ENCODE data around the gene CLASP1.
"Not testable (repeated sequence)": the region's sequence is repeated elsewhere in the genome, so short reads cannot be mapped to it uniquely, and the experiment has no call there.

Gene CLASP1

DNA sequence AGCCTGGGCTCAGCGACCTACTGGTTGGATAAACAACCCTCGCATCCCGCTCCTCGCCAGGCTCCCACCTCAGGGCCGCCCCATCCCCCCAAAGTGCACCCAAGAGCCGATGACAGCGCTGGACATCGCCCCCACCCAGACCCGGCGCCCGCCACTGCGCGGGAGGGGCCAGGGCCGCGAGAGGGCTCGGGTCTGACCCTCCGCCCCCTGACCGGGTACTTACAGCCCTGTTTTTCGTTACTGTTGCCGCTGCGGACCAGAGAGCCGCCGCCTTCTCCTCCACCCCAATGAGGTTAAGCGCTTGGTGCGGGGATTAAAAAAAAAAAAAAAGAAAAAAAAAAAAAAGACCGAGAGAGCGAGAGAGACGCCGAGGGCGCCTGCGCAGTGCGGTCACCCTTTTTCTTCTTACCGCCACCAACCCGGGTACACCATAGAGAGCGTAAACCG lies at the start of gene CLASP1:
CLASP1 (minus strand) TSS at position 314 of the 447 bp plus-strand sequence. CDS start 43,567 bp downstream, outside the sequence.
- peak in 1 of 2 donors; percentile 98 for DNase-seq

DNA sequence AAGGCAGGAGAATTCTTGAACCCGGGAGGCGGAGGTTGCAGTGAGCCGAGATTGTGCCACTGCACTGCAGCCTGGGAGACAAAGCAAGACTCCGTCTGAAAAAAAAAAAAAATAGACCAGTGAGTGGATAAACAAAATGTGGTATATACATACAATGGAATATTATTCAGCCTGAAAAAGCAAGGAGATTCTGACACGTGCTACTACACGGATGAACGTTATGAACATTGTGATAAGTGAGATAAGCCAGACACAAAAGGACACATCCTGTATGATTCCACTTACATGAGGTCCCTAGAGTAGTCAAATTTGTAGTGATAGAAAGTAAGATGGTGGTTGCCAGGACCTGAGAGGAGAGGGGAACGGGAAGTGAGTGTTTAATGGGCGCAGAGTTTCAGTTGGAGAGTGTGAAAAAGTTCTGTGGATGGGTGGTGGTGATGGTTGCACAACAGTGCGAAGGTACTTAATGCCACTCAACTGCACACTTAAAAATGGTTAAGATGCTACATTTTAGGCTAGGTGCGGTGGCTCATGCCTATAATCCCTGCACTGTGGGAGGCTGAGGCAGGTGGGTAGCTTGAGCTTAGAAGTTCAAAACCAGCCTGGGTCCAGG lies 49.2 kb upstream of the CLASP1 start:
- no peak for DNase-seq

DNA sequence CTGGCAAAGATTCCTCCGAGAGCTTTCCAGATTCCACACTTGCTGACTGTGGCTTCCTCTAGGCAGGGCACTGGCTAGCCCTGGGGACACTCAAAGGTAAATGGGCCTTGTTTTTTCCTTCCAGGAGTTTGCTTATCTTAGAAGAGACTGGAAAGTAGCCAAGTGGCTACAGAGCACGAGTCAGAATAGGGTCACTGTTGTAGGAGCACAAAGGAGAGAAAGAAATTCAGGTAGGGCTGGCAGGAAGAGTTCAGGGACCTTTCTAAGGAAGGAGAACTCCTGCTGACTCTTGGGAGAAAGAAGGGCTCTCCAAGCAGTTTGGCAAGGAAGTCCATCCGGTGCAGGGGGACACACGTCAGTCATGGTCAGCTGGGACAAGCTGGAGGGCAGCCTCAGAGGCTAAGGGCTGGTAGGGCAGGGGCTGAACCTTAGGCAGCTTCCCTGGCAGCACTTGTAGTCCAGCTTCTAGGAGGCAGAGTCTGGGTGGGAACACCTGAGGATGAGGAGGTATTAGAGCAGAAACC lies 47.9 kb upstream of the CLASP1 start:
- DNase-seq = no peak

DNA sequence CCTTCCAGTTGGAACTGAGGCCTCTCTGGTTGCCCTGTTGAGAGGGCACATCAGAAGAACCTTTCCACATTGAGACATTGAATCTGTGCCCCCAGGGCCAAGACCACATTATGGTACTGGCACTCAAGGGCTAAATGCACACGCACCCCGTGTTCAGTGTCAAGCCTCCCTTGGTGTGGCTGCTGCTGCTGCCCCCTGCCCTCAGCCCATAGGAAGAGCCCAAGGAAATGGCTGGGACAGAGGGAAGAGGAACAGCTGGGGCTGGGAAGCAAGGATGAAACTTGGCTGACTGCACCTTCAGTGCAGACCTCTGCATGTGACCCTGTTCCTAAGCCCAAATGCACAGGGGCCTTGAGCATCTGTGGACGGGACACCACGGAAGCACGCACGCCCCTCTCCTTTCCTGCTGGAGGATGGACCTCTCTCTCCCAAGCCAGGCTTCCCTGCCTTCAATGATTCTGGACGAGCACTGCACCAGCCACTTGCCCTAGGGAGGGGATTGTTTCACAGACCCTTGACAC lies 47.2 kb upstream of the CLASP1 start:
- DNase-seq = no peak

DNA sequence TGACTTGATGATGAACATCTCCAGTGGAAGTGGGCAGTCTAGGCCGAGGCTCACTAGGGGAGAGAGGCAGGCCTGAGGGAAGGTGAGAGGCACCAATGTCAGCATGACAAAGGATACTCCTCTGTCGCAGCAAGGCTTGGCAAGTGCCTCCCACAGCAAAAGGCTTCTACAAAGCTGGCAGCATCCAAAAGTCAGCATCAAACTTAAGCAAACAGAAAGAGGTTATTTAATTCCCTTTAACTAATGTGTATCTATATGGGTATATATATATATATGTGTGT lies 45.8 kb upstream of the CLASP1 start:
- DNase-seq = no peak

DNA sequence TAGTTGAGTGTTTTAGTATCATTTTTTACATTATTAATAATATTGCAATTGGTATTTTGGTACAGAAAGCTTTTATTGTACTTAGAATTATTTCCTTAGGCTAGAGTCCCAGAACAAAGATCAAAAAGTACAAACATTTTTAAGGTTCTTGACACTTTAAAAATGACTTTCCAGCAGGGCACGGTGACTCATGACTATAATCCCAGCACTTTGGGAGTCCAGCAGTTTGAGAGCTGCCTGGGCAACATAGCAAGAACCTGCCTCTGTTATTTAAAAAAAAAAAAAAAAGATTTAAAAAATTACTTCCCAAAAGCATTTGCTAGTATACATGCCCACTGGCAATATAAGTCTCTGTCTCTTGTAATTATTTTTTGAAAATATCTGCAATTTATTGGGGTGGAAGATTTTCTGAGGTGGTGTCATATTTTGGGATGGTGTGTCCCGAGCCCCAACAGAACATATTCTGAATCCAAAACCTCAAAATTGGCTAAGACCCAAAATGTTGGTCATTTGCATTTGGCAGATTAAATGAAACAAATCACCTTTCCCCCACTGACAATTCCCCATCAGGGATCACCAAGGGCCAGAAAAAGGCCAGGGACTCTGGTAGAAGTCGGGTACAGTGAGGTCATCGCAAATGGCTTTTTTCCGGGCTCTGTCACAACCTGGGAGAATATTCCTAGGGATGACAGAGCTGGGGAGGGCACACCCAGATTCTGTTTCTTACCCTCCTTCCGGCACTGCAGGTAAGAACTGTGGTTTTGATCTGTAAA lies 45.3 kb upstream of the CLASP1 start:
- DNase-seq = no peak

DNA sequence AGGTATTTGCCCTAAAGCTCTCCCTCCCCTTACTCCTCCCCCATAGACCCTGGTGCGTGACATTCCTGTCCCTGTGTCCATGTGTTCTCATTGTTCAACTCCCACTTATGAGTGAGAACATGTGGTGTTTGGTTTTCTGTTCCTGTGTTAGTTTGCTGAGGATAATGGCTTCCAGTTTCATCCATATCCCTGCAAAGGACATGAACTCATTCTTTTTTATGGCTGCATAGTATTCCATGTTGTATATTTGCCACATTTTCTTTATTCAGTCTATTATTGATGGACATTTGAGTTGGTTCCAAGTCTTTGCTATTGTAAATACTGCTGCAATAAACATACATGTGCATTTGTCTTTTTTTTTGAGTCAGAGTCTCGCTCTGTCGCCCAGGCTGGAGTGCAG lies 41.3 kb upstream of the CLASP1 start:
- not testable (repeated sequence) for DNase-seq

DNA sequence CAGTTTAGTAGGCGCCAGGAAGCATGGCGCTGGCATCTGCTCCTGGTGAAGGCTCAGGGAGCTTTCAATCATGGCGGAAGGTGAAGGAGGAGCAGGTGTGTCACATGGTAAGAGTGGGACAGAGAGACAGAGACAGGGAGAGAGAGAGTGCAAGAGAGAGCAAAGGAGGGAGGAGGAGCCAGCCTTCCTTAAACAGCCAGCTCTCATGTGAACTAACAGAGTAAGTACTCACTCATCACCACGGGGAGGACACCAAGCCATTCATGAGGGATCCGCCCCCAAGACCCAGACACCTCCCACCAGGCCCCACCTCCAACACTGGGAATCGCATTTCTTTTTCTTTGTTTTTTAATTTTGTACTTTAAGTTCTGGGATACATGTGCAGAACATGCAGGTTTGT lies 40.8 kb upstream of the CLASP1 start:
- DNase-seq = no peak

DNA sequence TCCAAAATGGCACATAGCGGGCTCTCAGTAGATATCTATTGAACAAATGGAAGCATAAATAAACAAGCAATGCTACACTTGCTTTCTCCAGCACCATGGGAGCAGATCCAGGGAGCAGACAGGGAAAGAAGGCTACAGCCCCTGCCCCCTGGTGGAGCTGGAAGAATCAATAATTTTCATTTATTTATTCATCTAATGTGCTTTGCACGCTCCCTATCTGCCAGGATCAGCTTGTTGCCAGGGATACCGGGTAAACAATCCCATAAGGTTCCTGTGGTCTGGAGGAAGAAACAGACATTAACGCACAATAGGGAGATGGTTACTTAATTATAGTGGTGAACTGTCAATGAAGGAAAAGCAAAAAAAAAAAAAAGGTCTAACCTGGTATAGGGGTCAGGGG lies 40.1 kb upstream of the CLASP1 start:
- no peak for DNase-seq

DNA sequence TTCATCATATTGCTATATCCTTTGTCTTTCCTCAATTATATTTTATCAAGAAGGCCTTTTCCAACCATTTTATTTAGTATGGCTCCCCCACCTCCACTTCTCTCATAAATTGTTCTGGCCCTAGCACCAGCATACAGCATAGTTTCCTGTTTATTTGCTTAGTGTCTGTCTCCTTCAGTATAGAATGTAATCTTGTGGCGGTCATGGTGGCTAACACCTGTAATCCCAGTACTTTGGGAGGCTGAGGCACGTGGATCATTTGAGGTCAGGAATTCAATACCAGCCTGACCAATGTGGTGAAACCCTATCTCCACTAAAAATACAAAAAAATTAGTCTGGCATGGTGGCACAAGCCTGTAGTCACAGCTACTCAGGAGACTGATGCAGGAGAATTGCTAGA lies 39.6 kb upstream of the CLASP1 start:
- no peak for DNase-seq

DNA sequence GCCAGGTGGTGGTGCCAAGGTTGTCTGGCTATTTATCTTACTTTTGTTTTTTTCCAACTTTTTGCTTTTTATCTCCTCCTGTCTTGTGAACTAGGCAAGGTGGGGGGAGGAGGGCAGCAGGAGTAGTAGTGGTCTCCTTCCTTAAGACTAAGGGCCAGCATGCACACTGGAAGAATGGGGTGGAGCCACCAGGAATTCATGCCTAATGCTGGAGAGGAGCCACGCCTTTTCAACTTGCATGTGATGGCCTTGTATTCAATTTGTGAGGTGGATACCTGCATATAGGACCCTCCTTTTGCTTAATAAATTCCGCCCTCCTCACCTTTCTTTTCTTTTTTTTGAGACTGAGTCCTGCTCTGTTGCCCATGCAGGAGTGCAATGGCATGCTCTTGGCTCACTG lies 37.6 kb upstream of the CLASP1 start:
- no peak for DNase-seq

DNA sequence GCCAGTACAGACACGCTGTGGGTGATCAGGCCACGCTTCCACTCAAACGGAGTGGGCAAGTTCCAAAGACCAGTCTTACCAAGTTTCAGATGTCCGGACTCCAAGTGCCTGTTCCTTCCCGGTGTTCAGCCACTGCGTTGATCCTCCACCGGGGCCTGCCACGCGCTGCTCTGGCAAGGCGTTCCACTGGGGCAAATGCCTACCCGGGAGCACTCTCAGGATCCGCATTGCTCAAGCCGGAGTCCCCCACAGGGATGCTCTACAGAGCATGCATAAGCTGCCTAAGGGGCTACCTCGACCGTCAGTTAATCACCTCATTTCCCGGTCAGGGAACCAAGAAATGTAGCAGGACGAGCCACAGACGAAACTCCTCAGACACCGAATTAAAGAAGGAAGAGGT lies 37.0 kb upstream of the CLASP1 start:
- no peak for DNase-seq

DNA sequence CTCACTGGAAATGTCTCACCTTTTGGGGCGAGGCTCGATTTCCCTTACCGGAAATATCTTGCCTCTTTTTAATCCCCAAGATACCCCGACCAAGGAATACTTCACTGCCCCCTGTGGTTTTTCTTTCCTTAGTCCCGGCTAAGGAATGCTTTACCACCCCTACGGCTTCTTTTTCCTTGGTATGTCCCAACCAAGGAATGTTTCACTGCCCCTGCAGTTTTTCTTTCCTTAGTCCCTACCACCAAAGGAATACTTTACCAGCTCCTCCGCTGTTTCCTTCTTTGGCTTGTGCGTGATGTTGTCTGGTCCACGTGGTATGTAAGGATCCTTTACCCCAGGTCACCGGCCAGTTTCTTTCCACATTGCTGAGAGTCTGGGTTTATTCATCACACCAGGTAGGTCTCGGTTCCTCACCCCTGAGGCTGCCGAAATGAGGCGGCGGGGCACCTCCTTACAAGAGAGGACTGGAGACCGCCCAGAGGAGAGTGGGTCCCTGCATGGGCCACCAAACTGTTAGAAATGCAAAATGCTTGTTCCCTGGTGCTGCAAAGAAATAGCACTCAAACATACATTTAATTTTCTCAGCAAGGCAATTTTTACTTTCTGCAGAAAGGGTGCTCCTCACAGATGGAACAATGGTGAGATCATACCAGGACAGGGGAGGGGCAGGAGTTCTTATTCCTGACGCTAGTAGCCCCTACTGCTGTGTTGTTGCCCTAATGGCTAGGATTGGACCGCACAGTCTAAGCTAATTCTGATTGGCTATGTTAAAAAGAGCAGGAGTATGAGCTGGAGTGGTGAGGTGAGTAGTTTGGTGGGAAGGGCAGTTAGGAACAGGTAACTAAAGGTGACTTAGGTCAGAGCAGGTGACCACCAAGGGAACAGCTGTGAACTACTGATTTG lies 33.4 kb upstream of the CLASP1 start:
- DNase-seq = no peak

DNA sequence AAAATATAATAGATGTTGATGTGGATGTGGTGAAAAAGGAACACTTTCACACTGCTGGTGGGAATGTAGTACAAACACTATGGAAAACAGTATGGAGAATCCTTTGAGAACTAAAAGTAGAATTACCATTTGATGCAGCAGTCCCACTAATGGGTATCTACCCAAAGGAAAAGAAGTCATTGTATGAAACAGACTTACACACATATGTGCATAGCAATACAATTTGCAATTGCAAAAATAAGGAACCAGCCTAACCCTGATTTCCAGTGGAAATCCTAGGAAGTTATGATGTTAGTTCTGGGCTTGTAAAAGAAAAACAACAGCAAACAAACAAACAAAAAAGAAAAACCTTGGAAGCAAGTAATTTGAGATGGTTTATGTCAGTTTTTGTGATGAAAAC lies 28.6 kb upstream of the CLASP1 start:
- DNase-seq = no peak

DNA sequence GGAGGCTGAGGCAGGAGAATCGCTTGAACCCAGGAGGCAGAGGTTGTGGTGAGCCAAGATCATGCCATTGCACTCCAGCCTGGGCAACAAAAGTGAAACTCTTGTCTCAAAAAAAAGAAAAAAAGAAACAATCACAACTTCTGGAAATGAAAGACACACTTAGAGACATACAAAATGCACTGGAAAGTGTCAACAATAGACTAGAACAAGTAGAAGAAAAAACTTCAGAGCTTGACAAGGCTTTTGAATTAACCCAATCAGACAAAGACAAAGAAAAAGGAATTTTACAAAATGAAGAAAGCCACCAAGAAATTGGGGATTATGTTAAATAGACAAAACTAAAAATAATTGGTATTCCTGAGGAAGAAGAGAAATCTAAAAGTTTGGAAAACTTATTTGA lies 22.4 kb upstream of the CLASP1 start:
- DNase-seq = not testable (repeated sequence)

DNA sequence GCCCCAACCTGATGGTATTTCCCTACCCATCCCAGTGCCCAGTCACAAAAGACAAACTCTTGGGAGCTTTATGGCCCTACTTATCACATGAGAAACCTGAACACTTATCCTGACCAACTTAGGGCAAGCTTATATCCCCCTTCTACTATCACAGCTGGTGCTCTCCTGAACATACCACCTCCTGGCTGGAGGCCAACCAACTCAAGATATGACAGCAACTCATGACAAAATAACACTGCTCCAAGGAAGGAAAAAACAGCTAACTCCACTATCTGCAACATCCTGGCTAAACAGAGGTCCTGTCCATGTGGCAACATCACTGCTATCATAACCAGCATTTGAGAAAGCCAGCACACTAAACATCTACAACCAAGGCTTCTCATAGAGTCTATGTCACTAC lies 20.9 kb upstream of the CLASP1 start:
- DNase-seq = no peak

DNA sequence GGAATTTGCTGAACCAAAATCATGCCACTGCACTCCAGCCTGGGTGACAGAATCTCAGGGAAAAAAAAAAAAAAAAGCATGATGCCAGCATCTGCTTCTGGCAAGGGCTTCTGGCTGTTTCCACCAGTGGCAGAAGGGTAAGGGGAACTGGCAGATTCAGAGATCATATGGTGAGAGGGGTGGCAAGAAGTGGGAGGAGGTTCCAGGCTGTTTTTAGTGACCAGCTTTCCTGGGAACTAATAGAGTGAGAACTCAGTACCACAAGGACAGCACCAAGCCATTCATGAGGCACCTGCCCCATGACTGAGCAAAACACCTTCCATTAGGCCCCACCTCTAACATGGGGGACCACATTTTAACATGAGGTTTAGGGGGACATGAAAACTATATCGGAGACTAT lies 18.4 kb upstream of the CLASP1 start:
- no peak for DNase-seq

DNA sequence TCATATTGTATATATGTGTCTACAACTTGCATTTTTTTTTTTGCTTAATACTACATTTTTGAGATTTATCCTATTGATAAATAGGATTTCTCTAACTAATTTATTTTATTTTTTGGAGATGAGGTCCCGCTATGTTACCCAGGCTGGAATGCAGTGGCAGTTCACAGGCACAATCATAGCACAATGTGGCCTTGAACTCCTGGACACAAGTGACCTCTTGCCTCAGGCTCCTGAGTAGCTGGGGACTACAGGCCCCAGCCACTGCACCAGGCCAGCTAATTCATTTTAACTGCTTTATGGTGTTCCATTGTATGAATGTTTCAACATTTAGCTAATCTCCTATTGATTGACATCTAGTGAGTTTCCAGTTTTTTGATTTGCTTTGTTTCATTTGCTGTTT lies 16.8 kb upstream of the CLASP1 start:
- DNase-seq = no peak

DNA sequence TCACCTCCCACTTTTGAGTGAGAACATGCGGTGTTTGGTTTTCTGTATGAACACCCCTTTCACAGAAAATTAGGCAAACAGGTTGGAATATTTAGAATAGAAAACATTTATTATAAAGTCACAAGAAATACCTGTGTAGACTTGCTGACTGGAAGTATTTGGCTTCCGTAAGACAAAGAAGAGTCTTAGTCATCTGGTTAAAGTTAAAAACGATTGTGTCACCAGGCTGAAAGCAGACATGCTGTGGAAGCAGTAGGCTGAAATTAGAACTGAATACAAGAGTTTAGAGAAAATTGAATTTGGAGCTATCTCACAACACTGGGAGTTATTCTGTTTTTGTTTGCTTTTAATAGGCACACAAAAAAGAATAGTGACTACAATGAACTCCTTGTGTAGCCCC lies 16.2 kb upstream of the CLASP1 start:
- DNase-seq = no peak

DNA sequence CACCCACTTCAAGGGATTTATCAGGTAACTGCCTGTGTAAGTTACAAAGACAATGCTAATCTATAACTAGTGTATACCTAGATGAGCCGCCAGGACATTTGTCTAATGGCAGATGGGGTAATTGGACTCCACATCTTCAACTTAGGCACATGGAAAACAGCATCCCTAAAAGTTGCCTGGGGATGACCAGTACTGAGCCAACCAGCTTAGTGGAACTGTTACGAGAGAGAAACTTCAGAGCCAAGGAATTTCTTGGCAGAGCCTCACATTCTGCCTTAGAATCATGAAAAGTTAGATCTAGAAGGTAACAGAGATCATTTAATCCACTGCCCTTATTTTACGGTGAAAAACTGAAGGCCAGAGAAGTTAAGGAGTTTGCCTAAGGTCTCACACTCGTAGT lies 15.5 kb upstream of the CLASP1 start:
- DNase-seq = no peak

DNA sequence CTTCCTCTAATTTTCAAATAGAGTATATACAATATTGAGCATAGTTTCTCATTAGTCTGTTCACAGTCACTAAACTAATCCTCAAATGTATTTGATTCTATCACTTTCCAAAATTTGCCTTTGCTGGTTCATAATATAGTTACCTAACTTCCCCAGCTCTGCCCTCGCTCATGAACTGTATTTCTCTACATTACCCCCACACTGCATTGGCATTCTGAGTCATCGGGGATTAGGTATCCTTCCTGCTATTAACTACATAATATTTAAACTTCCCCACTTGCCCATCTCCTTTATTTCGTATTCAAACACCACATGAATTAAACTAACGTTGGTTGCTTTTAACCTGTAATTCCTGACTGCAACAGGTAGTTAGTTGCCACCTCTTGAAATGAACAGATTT lies 14.8 kb upstream of the CLASP1 start:
- no peak for DNase-seq

DNA sequence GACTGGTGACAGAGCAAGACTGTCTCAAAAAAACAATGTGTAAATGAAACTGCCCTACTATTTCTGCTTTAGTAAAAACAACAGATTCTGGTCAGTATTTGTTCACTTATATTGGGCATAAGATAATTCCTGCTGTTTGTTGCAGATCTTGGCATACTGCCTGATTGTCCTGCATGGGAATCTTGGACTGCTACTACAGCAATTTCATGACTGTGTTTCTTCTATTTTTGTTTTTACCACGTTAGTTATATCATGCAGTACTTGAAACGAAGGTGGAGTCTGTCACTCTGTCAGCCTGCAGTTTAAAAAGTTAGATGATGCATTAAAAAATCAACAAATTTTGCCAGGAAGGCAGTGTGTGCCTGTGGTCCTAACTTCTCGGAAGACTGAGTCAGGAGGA lies 14.2 kb upstream of the CLASP1 start:
- DNase-seq = no peak

DNA sequence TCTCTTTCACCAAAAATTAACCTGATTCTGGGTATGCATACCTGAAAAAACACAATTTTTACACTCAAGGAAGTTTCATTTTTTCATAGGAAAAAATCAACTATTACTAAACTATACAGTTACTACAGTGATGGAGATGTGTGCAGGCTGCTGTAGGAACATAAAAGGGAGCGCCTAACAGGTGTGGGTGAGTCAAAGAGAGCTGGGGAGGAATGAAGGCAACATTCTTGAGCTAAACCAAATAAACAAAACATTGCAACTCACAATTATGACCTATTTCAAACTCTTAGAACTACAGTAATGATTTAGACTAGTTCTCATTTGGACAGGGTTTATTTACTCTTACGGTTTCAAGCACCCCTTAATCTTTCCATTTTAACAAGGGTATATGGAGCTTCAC lies 13.4 kb upstream of the CLASP1 start:
- DNase-seq = no peak

DNA sequence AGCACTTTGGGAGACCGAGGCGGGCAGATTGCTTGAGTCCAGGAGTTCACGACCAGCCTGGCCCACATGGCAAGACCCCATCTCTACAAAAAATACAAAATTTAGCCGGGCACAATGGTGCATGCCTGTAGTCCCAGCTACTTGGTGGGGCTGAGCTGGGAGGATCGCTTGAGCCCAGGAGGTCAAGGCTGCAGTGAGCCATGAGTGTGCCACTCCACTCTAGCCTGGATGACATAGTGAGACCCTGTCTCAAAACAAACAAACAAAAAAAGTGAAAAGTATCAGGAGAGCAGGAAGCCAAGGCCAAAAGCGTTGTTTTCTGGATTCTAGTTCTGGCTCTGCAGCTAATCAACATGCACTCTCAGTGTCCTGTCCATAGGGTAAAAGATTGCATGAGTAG lies 10.7 kb upstream of the CLASP1 start:
- DNase-seq = no peak

All from CD4-positive, alpha-beta T cell treated with Interleukin-1 beta for 1 hour (primary cell).